Activated naive CD4-positive, alpha-beta T cell treated with Interleukin-2 at 50 U/mL for 16 hours (primary cell): ENCODE data around the gene VSTM5.

ENCODE experiments used
- DNase-seq: peaks from one replicate; pipeline ENCODE4 v3.0.0-alpha.2; 2020

The VSTM5 gene

DNA sequence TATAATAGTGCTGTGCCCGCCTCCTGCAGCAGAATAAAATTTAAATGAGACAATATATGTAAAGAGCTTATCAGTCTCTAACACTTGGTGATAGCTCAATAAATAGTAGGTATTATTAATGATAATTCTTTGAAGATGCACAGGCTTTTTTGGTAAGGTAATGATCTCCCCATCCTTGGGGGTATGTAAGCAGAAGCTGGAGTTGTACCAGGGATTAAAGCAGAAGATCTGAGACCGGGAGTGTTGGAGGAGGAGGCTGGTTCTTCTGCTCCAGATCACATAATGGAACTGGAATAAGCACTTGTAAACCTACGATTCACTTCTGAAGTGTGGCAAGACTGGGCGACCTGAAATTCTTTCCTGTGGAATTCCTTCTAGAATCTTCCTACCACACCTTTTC, 8.4 kb downstream of the VSTM5 start:
- no peak for DNase-seq

DNA sequence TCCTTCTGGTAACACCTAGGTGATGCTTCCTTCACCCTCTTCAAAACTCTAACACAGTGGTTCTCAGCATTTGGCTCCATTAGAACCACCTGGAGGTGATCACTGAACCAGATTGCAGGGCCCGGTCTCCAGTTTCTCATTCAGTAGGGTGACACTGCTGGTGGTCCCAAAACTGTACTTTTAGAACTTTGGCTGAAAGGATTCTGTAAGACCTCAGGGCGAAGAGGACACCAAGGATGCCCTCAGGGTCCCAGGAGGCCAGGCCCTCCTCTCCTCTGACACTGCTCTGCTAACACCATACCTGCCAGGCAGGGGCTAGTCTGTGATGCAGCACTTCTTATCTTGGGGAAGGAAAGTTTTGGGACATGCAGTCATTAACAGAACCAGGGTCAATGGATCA, 9.0 kb downstream of the VSTM5 start:
- DNase-seq = no peak

DNA sequence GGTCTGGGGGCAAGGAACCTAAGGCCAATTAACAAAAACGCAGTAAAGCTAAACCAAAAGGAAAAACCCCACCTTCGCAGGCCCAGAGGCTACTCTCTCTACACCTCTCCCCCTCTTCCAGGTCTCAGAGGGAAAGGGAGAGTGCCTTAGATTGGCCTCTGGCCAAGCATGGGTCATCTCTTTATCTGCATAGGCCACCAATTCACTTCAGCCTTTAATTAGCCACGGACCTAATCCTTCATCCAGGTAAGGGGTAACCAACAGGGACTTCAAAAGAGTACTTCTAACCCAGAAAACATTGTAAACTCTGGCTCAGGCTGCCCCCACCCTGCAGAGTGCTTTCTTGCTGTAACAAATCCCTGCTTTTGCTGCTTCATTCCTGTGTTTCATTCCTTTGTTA, 9.4 kb downstream of the VSTM5 start:
- DNase-seq = no peak

DNA sequence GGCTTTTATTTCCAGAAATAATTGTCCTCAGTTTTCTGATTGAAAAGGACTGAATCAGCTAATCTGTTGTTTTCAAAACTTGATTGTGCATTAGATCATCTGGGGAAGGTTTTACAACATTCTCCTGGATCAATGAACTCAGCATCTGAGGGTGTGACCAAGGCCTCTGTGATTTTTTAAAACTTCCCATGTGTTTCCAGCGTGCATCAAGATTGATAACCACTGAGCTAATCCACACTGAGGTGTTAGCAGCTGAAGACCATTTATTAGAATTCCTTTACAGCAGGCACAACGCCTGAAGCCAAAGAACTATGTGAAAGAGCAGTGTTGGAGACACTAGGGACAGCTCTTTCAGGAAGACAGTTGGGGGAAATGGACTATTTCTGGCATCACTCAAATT, 10.2 kb downstream of the VSTM5 start:
- DNase-seq = no peak

DNA sequence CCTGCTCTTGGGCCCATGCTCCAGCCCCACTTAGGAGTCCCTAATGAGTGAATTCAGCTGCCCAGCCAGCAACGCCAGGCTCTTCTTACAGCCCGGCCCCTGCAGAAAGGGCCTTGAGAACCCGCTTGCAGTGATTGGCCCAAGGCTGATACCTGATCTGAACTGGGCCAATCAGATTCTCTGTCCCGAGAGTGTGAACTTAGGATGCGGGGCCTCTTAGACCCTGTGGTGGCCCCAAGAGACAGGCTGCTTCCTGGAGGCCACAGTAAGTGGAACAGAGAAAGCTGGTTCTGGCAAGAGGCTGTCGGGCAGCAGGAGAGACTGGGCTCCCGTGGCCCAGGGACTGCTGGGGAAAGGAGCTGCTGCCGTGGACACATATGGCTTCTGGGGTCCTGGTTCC, 11.5 kb downstream of the VSTM5 start:
- no peak for DNase-seq

DNA sequence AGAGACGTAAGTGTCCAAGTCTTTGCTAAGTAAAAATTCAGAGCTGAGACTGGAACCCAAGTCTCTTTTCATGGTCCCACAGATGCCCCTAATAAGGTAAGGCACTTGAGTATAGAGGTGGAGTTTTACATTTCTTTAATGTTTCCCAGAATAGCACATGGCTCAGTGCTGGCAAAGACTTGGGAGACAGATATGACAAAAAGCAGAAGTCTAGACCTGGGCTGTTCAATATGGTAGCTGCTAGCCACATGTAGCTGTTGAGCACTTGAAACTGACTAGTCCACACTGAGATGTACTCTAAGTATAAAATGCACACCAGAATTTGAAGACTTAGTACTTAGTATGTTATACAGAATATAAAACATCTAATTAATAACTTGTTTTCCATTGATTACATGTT, 17.6 kb downstream of the VSTM5 start:
- DNase-seq = no peak

DNA sequence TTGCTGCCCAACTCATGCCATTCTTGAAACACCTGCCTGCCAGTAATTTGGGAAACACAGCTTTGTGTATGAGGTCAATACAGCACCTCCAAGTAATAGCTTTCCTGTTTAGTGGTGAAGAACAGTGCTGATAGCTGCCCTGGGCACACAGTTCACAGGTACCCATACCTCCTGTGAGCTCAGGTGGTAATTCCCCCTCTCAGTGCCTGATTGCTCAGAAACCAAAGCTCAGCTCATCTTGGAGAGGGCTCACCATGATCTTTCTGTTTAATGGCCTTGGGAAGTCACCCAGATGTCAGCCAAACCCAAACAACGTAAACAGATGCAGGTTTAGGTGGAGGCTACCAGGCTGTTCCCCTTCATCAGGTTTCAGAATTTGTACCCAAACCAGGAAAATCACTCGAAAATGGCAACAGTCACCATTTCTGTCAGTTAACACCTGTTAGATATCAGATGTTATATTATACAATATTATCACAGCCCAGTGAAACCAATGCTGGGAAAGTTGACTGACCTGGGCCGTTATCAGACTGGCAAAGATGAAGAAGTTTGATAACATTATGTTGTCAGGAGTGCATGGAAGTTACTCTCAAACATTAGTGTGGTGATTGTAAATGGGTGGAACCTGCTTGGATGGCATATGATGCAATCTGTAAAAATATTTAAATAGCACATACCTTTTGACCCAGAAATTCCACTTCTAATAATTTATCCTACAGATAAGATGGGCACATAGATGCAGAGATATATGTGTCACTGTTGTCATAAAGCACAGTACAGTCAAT, 18.9 kb downstream of the VSTM5 start:
- no peak for DNase-seq

DNA sequence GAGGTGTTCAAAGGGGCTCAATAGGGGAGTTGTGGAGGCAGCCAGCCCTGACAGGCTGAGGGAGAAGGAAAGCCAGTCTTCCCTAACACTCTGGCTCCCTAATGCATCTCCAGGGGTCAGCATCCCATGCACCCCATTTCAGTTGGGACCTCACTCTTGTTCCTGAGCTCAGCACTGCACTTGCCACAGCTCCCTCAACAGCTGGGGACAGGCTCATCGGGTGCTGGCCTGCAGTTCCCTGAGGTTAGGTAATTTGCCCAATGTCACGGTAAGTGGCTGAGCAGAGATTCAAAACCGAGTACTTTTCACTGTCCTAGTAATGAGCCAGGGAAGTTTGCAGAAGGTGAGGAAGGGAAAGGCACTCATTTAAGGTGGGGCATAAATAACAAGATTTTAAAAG, 20.8 kb downstream of the VSTM5 start:
- no peak for DNase-seq

DNA sequence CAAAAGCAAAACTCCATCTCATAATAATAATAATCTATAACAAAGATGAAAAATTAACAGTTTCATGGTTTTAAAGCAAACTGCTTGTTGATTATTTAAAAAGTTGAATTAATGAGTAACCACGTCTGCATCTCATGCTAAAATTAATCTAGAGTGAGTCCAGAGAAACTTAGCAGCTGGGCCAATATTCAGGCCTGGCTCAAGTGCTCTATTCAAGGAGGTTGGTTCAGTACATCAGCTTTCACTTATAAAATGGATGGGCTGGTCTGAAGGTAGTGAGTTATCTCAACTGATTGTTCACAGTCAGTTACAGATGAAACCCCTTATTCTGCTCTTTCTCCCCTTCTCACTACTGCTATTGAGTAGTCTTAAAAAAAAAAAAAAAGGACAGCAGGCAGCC, 23.1 kb downstream of the VSTM5 start:
- DNase-seq = no peak

DNA sequence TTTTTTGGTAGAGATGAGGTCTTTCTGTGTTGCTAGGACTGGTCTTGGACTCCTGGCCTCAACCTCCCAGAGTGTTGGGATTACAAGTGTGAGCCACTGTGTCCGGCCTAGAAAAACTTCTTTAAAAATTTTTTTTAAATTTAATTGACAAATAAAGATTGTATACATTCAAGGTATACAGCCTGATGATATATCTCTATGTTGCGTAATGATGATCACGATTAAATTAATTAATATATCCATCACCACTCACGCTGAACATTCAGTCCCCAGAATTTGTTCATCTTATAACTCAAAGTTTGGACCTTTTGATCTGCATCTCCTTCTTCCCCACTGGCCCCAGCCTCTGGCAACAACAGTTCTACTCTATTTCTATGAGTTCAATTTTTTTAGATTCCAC, 27.2 kb downstream of the VSTM5 start:
- DNase-seq = no peak

DNA sequence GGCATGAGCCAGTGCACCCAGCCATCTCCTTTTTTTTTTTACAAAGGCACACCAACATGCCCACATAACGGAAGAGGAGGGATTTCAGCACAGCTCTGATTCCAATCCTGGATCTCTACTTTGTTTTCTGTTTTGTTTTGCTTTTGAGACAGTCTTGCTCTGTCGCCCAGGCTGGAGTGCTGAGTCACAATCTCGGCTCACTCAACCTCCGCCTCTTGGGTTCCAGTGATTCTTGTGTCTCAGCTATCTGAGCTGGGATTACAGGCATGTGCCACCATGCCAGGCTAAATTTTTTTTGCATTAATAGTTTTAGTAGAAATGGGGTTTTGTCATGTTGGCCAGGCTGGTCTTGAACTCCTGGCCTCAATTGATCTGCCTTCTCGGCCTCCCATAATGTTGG, 28.1 kb downstream of the VSTM5 start:
- DNase-seq = no peak

DNA sequence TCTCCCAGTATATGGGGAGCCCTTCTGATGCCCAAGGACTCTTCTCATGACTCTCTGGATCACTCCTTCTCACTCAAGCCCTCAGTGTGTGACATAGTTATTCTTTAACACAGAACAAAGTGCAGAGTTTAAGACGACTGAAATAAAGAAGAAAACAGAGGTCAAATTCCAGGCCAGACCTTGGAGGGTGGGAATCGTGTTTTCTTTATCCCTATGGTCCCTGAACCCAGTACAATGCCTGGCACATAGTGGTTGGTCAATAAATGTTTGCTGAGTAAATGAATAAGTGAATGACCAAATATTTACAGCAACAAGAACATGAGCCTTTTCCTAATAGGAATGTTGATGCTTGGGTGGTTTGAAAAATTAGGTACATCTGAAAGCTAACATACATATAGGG, 28.8 kb downstream of the VSTM5 start:
- DNase-seq = no peak

DNA sequence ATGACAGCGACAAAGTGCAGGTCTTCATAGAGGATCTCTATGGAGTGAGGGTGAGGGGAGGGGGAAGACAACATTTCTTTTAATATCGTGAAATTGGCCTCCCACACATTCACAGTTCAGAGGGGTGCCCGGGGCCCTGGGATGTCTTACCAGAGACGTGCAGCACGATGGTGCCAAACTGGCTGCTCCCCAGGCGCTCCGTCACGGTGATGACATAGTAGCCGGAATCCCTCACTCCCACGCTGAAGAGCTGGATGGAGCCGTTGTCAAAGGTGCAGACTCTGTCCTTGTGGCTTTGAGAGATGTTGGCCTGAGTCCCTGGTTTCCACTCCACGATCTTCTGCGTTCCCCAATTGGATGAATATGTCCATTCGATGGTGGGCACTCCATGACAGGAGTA, 29.6 kb downstream of the VSTM5 start:
- DNase-seq = no peak

DNA sequence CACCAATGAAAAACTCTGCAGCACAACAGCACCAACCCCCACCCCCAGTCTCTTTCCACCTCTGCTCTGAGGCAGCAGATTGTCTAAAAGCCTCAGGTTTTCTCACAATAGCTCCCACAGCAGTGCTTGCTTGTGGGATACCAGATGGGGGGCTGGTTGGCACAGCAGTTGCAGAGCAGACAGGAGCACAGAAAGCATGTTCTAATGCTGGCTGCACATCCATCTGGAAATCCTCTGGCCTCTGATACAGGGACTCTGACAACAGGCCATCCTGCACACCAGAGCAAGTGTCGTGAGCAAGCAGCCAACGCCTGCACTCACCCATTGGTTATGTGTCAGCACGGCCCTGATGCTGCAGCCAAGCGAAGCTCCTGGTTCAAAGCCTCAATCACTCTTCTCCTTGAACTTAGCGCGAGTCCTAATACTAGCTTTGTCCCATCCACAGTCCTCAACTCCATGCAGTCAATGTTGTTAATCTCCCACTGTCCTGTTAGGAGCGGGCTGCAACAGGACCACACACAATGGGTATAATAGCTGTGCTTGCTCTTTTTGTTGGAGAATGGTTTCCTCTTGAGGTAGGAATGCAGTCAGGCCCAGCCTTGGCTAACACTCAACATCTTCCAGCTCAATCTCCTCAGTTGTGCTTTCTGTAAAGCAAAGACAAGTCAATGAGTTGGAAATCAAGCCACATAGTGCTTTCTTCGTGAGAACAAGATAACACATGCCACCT, 30.3 kb downstream of the VSTM5 start:
- DNase-seq = no peak

DNA sequence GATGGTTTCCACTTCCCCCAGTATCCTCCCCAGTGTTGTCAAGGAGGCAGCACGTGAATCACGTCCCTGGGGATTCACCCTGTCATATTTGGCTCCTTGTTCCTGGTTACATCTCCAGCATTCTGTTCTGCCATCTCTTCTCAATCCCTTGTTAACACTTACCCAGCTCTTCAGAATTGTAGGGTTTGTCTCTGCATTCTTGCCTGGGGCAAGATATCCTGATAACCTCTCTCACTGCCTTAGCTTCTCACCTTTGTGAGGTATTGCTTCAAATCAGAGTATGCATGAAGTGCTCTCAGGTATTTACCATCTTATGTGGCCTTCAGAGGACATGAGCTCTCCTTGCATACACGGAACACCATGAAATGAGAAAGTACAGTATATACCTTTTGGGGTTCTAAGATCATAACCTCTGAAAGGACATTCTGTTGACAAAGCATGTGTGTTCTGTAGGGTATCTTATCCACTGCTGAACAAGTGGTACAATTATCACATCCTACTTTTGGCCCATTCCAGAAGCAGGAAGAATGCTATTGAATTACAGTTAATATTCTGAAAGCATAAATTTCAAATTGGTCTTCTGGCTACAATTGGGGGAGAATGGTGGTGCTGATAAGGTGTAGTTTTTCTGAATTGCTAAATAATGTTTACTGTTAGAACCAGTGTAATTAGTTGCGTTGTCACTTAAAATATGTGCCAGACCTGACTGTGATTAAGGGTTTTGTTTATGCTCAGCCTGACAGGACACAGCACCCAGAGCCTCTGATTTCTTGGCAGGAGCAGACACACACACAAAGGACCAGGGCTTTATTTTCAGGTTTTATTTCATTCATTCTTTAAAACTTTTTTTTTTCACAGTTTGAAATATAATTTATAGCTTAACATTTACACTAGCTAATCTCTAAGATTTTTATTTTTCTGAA, 32.7 kb downstream of the VSTM5 start:
- no peak for DNase-seq

DNA sequence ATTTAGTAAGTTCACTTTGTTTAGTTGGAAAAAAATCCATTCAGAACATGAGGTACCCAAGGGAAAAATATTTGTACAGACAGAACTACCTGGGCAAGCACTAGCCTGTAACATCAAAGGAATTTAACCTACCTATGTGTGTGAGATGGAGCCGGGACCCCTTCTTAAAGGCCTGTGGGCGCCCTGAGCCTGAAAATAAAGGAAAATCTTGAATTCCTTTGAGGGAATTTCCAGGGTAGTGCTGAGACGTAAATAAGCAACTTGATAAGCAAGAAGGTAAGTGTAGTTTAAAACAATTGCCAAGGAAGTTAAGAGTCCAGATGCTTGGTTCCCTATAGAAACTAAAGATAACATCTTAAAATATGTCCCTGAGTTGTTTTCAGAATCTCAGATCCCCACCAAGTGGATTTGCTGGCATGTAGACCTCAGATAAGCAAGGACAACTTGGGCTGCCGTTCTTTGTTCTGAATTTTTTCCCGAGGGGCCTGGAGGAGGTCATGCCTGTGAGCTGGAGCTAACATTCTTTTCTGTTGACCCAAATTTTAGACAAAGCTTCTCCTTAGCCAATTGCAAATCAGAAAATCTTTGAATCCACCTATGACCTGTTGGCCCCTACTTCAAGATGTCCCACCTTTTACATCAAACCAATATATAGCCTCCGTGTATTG, 35.3 kb downstream of the VSTM5 start:
- no peak for DNase-seq

DNA sequence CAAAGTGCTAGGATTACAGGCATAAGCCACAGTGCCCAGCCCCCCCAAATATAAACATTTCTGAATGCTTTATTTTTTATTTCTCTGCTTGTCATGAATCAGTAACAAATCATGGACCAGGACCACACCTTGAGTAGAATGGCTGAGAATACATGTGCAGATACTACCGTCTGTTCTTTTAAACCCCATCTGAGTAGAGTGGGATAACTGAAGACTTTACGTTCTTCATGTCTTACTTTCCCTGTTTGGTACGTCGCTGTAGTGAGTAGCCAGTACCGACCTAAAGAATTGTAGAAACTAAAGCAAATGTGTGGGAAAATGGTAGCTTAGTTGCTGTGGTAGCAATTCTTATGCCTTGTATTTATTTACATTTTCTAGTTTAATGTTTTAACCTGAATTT, 36.4 kb downstream of the VSTM5 start:
- no peak for DNase-seq

DNA sequence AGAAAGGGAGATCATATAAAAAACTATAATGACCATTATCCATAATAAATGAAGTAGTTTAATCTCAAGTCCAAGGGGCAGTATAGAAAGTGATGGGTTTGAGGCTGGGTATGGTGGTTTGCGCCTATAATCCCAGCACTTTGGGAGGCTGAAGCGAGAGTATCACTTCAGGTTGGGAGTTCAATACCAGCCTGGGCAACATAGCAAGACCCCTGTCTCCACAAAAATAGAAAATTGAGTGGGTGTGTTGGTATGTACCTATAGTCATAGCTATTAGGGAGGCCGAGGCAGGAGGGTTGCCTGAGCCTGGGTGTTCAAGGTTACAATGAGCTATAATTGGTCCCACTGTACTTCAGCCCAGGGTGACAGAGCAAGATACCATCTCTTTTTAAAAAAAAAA, 42.4 kb downstream of the VSTM5 start:
- DNase-seq = no peak

DNA sequence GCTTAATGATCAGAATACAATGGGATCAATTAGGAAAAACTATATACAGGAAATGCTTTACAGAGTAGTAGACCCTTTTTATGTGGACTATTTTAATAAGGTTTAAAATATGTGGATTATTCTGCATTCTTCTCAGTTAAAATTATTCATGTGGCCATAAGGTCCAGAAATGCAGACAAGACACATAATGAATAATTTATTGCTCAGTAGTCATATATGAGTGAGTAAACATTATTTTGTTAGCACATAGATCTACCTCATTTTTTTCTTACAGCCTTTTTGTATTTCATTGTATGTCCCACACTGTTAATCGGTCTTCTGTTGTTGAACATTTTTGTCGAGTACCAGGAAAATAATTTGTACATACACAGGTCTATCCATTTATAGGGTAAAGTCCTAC, 45.5 kb downstream of the VSTM5 start:
- no peak for DNase-seq

DNA sequence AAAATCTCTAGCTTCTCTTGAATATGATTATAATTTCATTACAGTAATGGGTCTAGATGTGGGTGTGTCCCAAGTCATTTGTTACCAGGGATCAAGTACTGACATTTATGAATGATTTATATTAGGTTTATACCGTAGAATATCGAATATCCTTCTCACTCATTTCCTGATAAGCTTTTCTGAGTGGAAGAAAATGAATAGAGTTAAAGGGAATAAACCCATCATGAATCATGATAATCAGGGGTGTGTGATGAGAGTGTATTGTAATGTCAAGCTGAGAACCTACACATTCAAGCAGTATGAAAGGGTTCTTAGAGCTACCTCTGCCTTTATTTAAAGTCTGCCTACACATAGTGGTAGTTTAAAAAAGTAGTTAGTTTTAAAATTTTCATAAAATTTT, 49.1 kb downstream of the VSTM5 start:
- DNase-seq = no peak

DNA sequence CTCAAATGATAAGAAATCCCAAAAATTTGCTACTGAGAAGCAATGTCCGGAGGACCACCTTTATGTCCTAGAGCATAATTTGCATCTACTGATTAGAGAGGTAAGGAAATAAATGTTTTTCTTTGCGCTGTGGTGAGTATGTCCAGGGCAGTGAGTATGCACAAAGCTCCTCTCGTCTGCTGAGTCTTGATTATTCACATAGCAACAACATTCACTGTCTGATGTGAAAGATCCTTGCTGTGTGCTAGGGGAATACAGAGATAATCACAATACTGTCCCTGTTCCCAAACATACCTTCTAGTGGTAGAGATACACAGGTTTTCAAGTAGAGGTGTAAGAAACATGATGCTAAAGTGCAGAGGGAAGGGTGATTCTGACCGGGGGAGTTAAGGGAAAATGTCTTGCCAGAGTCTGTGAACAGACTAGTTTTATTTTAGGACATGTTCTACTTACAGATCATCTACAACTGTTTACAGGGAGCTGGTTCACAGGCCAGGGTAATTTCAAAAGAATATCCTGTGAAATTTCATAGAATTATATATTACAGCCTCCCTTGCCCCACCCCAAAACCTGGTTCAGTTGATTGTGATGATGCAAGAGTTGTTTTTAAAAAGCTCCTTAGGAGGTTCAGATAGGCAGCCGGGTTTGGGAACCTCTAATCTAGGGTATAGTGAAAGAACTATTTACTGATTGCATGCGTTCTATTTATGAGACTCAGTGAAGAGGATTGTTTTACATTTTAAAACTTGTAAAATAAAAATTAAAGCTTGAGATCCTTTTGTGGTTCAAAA, 53.8 kb downstream of the VSTM5 start:
- no peak for DNase-seq

DNA sequence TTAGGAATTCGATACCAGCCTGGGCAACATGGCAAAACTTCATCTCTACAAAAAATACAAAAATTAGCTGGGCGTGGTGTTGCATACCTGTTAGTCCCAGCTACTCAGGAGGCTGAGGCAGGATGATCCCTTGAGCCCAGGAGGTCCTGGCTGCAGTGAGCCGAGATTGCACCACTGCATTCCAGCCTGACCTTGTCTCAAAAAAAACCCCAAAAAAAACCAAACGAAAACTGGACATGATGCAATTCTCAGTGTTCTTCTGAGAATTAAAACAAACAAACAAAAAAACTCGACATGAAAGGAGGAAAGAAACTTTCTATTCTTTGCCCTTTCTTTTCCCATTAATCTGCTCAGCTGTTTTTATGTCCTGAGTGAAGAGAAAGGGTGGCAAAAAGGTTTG, 58.9 kb downstream of the VSTM5 start:
- no peak for DNase-seq
